HG03439 (cell line): ENCODE data around the gene CDC40.

Source experiments
- ATAC-seq: cut with Tn5 transposase; IDR thresholded peaks from one replicate; pipeline ENCODE4 v1.9.1; 2021; ENCODE audit warnings: mild to moderate bottlenecking, moderate library complexity; ENCODE audit not compliant: unreplicated experiment

Gene CDC40

GRCh38 chr6:110180228-110181008, at the start of gene CDC40:
Gene CDC40 (plus strand): TSS chr6:110180427. CDS start chr6:110180445, 18 bp downstream.
- ATAC-seq = peak; percentile 48

GRCh38 chr6:110137924-110138887, 42.0 kb upstream of the CDC40 start:
- ATAC-seq = no peak

GRCh38 chr6:110139052-110139451, 41.2 kb upstream of the CDC40 start:
- ATAC-seq = no peak

- no peak for ATAC-seq
Observed at GRCh38 chr6:110140650-110141049, 39.6 kb upstream of the CDC40 start.

- no peak for ATAC-seq
Observed at GRCh38 chr6:110147870-110148269, 32.4 kb upstream of the CDC40 start.

GRCh38 chr6:110158479-110158878, 21.7 kb upstream of the CDC40 start:
- ATAC-seq = no peak

- no peak for ATAC-seq
Observed at GRCh38 chr6:110170081-110170480, 10.1 kb upstream of the CDC40 start.

DNA sequence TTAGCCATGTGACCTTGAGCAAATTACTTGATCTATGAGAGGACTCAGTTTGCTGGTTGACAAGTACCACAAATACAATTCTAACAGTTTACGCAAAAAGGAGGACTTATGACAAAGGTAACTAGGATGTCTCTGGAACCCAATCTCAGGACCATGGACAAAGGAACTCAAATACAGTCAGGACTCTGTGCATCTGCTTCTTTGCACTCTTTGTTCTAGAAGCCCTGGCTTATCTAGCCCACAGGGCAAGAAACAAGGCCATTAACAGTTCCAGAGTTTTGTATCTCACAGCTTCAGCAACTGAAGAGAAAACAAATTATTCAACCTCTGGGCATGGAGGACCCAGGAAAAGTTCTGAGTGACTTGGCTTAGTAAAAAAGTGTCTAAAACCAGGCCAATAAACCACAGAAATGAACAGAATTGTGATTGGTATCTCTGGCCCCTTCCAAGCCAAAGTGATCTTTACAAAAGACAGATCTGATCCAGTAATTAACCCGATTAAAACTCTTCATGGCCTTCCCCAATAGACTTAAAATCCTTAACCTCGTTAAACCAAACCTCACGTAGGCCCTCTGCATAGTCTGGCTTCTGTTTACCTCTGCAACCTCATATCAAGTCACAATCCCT, 6.6 kb upstream of the CDC40 start:
- no peak for ATAC-seq

GRCh38 chr6:110178626-110179405, 1.4 kb upstream of the CDC40 start:
- peak; percentile 27 for ATAC-seq

DNA sequence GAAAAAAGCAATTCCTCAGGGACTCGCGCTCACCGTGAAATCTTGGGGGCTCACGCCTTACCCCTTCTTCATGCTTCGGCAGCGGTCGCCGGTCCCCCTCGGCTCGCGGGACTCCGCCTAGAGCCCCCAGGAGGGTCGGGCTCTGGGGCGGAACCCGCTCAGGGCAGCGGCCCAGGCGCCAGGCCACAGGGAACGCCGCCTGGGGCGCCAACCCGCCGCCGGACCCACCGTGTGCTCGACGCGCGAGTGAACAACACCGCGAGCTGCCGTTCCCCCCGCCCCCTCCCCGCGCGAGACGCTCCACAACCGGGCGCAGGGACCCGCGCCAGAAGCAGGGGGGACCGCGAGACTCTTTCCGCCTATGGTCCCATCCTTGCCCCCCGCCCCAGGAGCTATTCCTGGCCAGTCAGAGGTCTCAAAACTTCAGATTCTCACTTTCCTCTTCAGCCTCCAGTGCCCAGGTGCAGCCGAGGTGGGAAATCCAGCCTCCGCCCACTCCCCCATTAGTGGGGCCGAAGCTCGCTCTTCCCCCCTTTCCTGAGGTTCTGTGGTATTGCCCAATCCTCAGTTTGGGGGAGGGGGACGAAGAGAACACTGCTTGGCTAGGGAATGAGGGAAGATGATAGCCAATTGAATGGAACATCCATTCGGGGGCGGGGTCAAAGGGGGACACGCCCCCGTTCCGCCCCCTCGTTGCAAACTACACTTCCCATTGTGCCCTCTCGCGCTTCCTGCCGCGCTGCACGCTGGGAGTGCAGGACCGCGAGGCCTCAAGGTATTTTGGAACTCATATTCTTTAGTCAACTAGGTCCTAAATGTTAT, 610 bp upstream of the CDC40 start, which contains the start of gene WASF1:
Gene WASF1 (minus strand): TSS at position 265 of the 822 bp plus-strand sequence. CDS start 52,069 bp downstream, outside the sequence.
- peak; percentile 91 for ATAC-seq

GRCh38 chr6:110181131-110182030, 1.2 kb downstream of the CDC40 start:
- no peak for ATAC-seq

- ATAC-seq = no peak
Observed at GRCh38 chr6:110183292-110183885, 3.2 kb downstream of the CDC40 start.

DNA sequence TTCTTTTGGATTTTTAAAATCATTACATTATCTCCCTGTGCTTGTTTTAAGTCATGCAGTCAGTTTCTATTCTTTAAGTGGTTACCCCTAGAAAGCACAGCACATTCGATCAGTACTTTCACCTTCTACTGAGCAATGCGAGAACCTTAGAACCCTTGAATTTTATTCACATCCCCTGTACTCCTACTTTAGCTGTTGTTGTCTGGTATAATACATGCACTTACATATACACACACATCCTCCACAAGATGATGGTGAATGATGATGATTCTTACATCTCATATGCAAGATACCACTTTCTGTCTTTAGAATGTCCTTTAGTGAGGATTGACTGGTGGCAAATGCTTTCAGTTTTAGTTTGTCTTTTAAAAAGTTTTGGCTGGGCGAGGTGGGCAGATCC, 5.7 kb downstream of the CDC40 start:
- peak; percentile 51 for ATAC-seq

GRCh38 chr6:110188791-110189190, 8.6 kb downstream of the CDC40 start:
- ATAC-seq = no peak

DNA sequence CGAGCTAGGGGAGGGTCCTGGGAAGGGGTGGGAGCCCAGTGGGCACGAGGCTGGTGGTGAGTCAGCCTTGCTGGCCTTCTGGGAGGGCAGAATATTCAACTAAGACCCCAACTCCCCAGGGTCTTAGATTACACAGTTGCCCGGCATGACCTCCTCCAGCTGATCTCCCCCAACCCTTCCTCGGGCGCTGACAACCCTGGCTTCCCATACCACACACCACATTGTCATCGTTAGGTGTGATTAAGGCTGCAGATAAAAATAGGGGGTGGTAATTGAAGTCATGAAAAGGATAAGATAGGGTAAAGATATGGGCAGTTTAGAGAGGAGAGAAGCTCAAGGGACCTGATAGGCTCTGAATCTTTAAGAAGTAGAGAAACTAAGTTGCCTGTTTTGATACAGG, 10.5 kb downstream of the CDC40 start:
- ATAC-seq = no peak

DNA sequence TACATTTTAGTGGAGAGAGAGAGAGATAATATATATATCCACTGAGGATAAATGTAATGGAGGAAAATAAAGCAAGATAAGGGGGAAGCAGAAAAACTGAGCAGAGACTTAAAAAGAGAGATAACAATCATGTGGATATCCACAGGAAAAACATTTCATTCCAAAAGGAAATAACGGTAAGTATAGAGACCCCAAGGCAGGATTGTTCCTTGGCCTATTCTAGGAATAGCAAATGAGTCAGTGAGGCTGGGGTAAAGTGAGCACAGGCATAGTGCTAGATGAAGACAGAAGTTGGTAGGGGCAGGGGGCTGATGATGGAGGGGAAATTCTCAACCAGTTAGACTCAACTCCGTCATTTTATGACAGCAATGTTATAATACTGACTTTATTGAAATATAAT, 11.2 kb downstream of the CDC40 start:
- no peak for ATAC-seq

GRCh38 chr6:110195639-110196038, 15.4 kb downstream of the CDC40 start:
- ATAC-seq = no peak

DNA sequence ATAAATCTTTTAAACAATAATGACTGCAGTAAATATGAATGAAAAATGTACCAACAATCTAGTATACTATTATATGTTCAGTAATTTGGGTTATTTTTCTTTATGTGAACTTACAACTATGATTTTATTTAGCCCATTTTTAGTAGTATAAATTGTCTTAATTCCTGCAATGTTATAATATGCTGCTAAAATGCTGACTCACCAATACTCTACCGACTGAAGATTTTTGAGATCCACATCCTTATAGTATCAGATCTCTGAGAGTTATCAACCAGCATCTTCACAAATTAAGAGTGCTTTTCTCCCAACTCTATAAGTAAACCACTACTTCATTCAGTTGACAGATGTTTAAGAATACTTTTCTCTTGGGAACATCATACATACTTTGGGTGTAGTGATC, 16.6 kb downstream of the CDC40 start:
- ATAC-seq = no peak
